GM12875 (cell line): ENCODE measurements around the gene ARHGAP5.

Experiments used
- H3K4me3 ChIP-seq: one replicate; pipeline ENCODE4 v1.5.1; 2011; ENCODE audit warnings: low read depth, low read length, control low read depth
- CTCF ChIP-seq: IDR thresholded peaks from 2 replicates; pipeline ENCODE4 v1.5.1; 2011; ENCODE audit warnings: low read depth, mild to moderate bottlenecking, control low read depth, inconsistent platforms, low read length, moderate library complexity, borderline replicate concordance; ENCODE audit not compliant: insufficient read depth

Gene ARHGAP5

GRCh38 chr14:32075672-32076277, 1.3 kb upstream of the ARHGAP5 start:
- no peak for TF ChIP-seq CTCF

GRCh38 chr14:32076278-32077080, 625 bp upstream of the ARHGAP5 start:
- H3K4me3 ChIP-seq, result peak overlapping the region; percentile 44
- no peak for TF ChIP-seq CTCF

More at GRCh38 chr14:32075672-32076277, 1.3 kb upstream of the ARHGAP5 start:
- peak overlapping the region; percentile 44 for H3K4me3 ChIP-seq

- H3K4me3 ChIP-seq, result peak overlapping the region; percentile 44
- TF ChIP-seq CTCF, result no peak
These were observed 1.1 kb downstream of the ARHGAP5 start for GRCh38 chr14:32078023-32078857.

- no peak overlapping the region for H3K4me3 ChIP-seq
- TF ChIP-seq CTCF, result no peak
These were observed 1.7 kb downstream of the ARHGAP5 start for GRCh38 chr14:32078858-32079216.

GRCh38 chr14:32079264-32079663, 2.2 kb downstream of the ARHGAP5 start:
- H3K4me3 ChIP-seq, result no peak overlapping the region
- no peak for TF ChIP-seq CTCF

GRCh38 chr14:32080001-32080510, 3.0 kb downstream of the ARHGAP5 start:
- TF ChIP-seq CTCF, result no peak
- H3K4me3 ChIP-seq, result no peak overlapping the region
